H1 (cell line): ENCODE measurements around the gene PRMT3. TPM values are rescaled to one million over a fixed set of nuclear protein-coding genes. Genes with fewer than 3 reads are reported as not detected.

Source experiments
- BACH1 ChIP-seq: IDR thresholded peaks from 2 replicates; pipeline ENCODE4 v1.6.1; 2012; ENCODE audit warnings: low read length, improper control_type of control experiment
- CREB1 ChIP-seq: IDR thresholded peaks from 2 replicates; pipeline ENCODE4 v1.6.1; 2012; ENCODE audit warnings: inconsistent platforms
- MAFK ChIP-seq: IDR thresholded peaks from 2 replicates; pipeline ENCODE4 v1.6.1; 2012; ENCODE audit warnings: low read depth, mild to moderate bottlenecking, improper control_type of control experiment, low read length
- polyA plus RNA-seq, 7 experiments: library from polyadenylated mRNA; depleted of rRNA in 3 of 7; stranded (reverse) in 5 of 7; unstranded in 2 of 7; fragments of >200 nt in 5 of 7; fragments of 200-250 nt in 2 of 7; gene quantifications; 1 replicate in 5 of 7; 2 replicates in 1 of 7; 4 replicates in 1 of 7; pipeline versions ENCODE4 v1.2.1 to v1.2.3, GENCODE V29; 2011 to 2013; ENCODE audit warnings: missing spikeins in 2 of 7, mixed read lengths in 2 of 7
- total RNA-seq: library from RNA; stranded (reverse); fragmentation: NEBNext Ultra II Directional; extraction: Animal tissue kit (Norgen Biotek cat#: 25700); gene quantifications from 2 replicates; pipeline ENCODE4 v1.2.1, GENCODE V29; 2021

The PRMT3 gene
- total and polyA plus RNA-seq, 2 of the 8 experiments (the other 6 are each of a cell fraction or from before 2014, with no cell fraction given) = 11.2 to 26.5 TPM

DNA sequence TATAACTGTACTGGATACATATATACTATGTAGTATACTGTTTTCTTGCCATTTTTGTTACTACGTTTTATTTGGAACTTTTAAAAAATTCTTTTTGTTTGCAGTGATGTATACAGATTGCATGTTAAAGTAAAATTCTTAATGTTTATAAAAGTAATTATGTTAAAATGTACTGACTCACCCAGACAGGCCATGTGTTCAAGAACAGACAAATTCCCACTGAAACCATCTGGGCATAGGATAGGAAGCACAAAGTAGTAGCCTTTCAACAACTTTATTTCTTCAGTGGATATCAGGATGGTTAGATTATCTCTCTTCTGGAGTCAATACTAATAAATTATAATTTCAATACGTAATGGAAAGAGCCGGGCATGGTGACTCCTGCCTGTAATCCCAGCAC is 19.8 kb downstream of the PRMT3 start (continued):
- TF ChIP-seq MAFK = no peak
- TF ChIP-seq BACH1 = no peak
- no peak for TF ChIP-seq CREB1
